B cell (primary cell): Measurements from ENCODE around the gene ASCL5. TPM values are rescaled to one million over a fixed set of nuclear protein-coding genes. Genes with fewer than 3 reads are reported as not detected.

Source experiments
- ATAC-seq: fragments of 200-7000 bp; cut with Tn5 transposase; one replicate; pipeline ENCODE4 v1.10.0; 2021; ENCODE audit warnings: low read depth, mild to moderate bottlenecking, moderate number of reproducible peaks, moderate library complexity
- CTCF ChIA-PET: fragments of 350-600 bp; sonication (Branson Sonifier 250); formaldehyde crosslinking; loops from one replicate; lab custom pipeline; 2021; ENCODE audit warnings: antibody characterized with exemption, inconsistent platforms; lab: Charles Lee
- POLR2A ChIA-PET: fragments of 350-600 bp; sonication (Branson Sonifier 250); formaldehyde crosslinking; loops from one replicate; lab custom pipeline; 2021; ENCODE audit warnings: antibody characterized with exemption; lab: Charles Lee
- DNase-seq: peaks from one replicate; pipeline ENCODE4 v3.0.0; 2013
- H2AFZ ChIP-seq: 2 replicates; pipeline ENCODE4 v1.6.1; 2012; ENCODE audit warnings: mild to moderate bottlenecking, low read depth, low read length; ENCODE audit not compliant: insufficient read depth, poor library complexity, severe bottlenecking
- H3K27ac ChIP-seq, 2 donors: 1 replicate in 1 of 2; 2 replicates in 1 of 2; pipeline ENCODE4 v1.5.1; 2012 to 2013; ENCODE audit warnings: low read length in 2 of 2, mild to moderate bottlenecking in 2 of 2, moderate library complexity in 1 of 2
- H3K27me3 ChIP-seq, 4 experiments: fragments of 200-600 bp in 1 of 4; sonication (generic) in 1 of 4; replicated peaks in 1 of 4; 1 replicate in 2 of 4; 2 replicates in 2 of 4; pipeline versions ENCODE4 v1.6.1 to v1.7.0; 2013 to 2016; ENCODE audit warnings: low read length in 3 of 4, mild to moderate bottlenecking in 2 of 4, mixed read lengths in 1 of 4, moderate library complexity in 1 of 4; ENCODE audit not compliant: insufficient read depth in 4 of 4, control insufficient read depth in 3 of 4; ENCODE audit errors: control extremely low read depth in 1 of 4
- H3K36me3 ChIP-seq, 2 experiments: replicated peaks in 1 of 2; 1 replicate in 1 of 2; 2 replicates in 1 of 2; pipeline versions ENCODE4 v1.6.1 to v1.7.1; 2013; ENCODE audit warnings: low read length in 1 of 2; ENCODE audit not compliant: insufficient read depth in 2 of 2, control insufficient read depth in 1 of 2; ENCODE audit errors: control extremely low read depth in 1 of 2, extremely low read depth in 1 of 2
- H3K4me1 ChIP-seq, 2 donors: fragments of 200-600 bp in 1 of 2; sonication (generic) in 1 of 2; 1 replicate in 1 of 2; 2 replicates in 1 of 2; pipeline versions ENCODE4 v1.5.1 to v1.6.1; 2013 to 2017; ENCODE audit warnings: low read length in 2 of 2; ENCODE audit not compliant: control insufficient read depth in 2 of 2, insufficient read depth in 2 of 2
- H3K4me2 ChIP-seq: replicated peaks from 2 replicates; pipeline ENCODE3; 2012; ENCODE audit warnings: mild to moderate bottlenecking, low read depth, low read length; ENCODE audit not compliant: poor library complexity, severe bottlenecking
- H3K4me3 ChIP-seq, 5 experiments: fragments of 200-600 bp in 1 of 5; sonication (generic) in 1 of 5; 1 replicate in 3 of 5; 2 replicates in 2 of 5; pipeline versions ENCODE4 v1.5.1 to v1.7.0; 2011 to 2016; ENCODE audit warnings: low read length in 4 of 5, mild to moderate bottlenecking in 4 of 5, low read depth in 2 of 5, control low read depth in 1 of 5, moderate library complexity in 1 of 5; ENCODE audit not compliant: insufficient read depth in 1 of 5; ENCODE audit errors: control extremely low read depth in 1 of 5, extremely low read depth in 1 of 5
- H3K79me2 ChIP-seq: fragments of 200-600 bp; sonication (generic); one replicate; pipeline ENCODE4 v1.6.0; 2016; ENCODE audit warnings: low read length; ENCODE audit not compliant: control insufficient read depth, insufficient read depth
- H3K9ac ChIP-seq: fragments of 200-600 bp; sonication (generic); 2 replicates; pipeline ENCODE4 v1.6.1; 2017; ENCODE audit warnings: mild to moderate bottlenecking, low read length, moderate library complexity
- H3K9me3 ChIP-seq, 3 donors: one replicate each; pipeline versions ENCODE4 v1.6.1 to v1.7.1; 2013; ENCODE audit warnings: low read length in 2 of 3; ENCODE audit not compliant: control insufficient read depth in 2 of 3, insufficient read depth in 1 of 3; ENCODE audit errors: control extremely low read depth in 1 of 3
- H4K20me1 ChIP-seq: 2 replicates; pipeline ENCODE4 v1.6.0; 2012; ENCODE audit warnings: mild to moderate bottlenecking, low read length; ENCODE audit not compliant: insufficient read depth, control insufficient read depth, poor library complexity, severe bottlenecking
- H3K27ac Mint-ChIP-seq: one replicate; pipeline ENCODE4 v1.8.0; 2021; ENCODE audit warnings: mixed read lengths
- H3K27me3 Mint-ChIP-seq: one replicate; pipeline ENCODE4 v1.8.0; 2021; ENCODE audit warnings: mixed read lengths
- H3K4me1 Mint-ChIP-seq: one replicate; pipeline ENCODE4 v1.8.0; 2021; ENCODE audit warnings: mixed read lengths
- H3K4me3 Mint-ChIP-seq: one replicate; pipeline ENCODE4 v1.8.0; 2021; ENCODE audit warnings: mixed read lengths
- H3K9me3 Mint-ChIP-seq: one replicate; pipeline ENCODE4 v1.8.0; 2022; ENCODE audit warnings: mixed read lengths; ENCODE audit not compliant: insufficient read depth
- EZH2 ChIP-seq: IDR thresholded peaks from 2 replicates; pipeline ENCODE4 v1.6.1; 2012; ENCODE audit warnings: borderline replicate concordance, low read depth, mild to moderate bottlenecking, moderate library complexity, low read length; ENCODE audit not compliant: insufficient read depth, poor library complexity, severe bottlenecking
- WGBS: methylation state at CpG from one replicate; pipeline ENCODE4 v1.1.5; 2013; ENCODE audit warnings: missing lambda C conversion rate; ENCODE audit not compliant: insufficient coverage; 5-methylcytosine and 5-hydroxymethylcytosine counted together
- intact Hi-C: fragments of 100-400 bp; cut with micrococcal nuclease; formaldehyde crosslinking; loops from one replicate; pipeline ENCODE4 v1.10.0; 2022
- polyA plus RNA-seq: library from polyadenylated mRNA; depleted of rRNA; stranded (reverse); fragments of >200 nt; gene quantifications from 2 replicates; pipeline ENCODE4 v1.2.3, GENCODE V29; 2012
- total RNA-seq, 2 donors: library from RNA; stranded (reverse); fragments of 120-200 nt in 1 of 2; gene quantifications; 1 replicate in 1 of 2; 2 replicates in 1 of 2; pipeline versions ENCODE4 v1.2.3 to v1.2.4, GENCODE V29; 2013 to 2022
- TF ChIP-seq, protein P1 (sequence below): fragments of 200-600 bp; IDR thresholded peaks from one replicate; pipeline ENCODE4 v1.8.0; 2022; ENCODE audit warnings: antibody characterized with exemption, mild to moderate bottlenecking

The ASCL5 gene
- total and polyA plus RNA-seq, 2 donors (not counting 1 experiment from before 2014, with no cell fraction given), result not detected

DNA sequence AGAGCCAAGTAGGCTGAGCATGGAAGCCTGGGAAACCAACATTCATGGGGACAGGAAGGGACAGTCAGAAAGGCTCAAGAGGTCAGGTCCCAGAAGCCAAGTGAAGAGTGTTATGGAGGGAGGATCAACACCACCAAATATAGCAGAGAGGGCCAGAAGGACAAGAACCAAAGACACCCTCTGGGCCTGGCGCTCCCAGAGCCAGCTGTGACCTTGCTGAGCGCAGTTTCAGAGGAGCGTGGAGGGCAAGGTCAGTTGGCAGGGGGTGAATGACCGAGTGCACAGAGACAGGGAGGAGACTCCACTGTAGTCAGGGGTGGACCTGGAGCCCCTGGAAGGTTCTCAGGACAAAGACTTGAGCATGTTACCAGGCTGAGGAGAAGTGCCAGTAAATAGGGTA is 4.4 kb upstream of the ASCL5 start:
- POLR2A ChIA-PET, result no interaction called here
- CTCF ChIA-PET, result no interaction called here
- DNase-seq (no peak), ATAC-seq (no peak)
- Mint-ChIP-seq H3K4me3 (no peak overlapping the region), H3K4me1 (no peaks in the 10 kb centered on the region), H3K27ac (no peak overlapping the region), H3K9me3 (peaks cover 3% of the 10 kb centered on the region), H3K27me3 (no peaks in the 10 kb centered on the region)
- Histone ChIP-seq H3K79me2 (no peaks in the 10 kb centered on the region), H3K27me3 (peaks cover 0 to 3% (median 0%) of the 10 kb centered on the region in 4 experiments), H3K4me3 (no peak overlapping the region), H3K27ac (no peak overlapping the region), H4K20me1 (no peaks in the 10 kb centered on the region), H3K36me3 (peaks cover 0 to 1% of the 10 kb centered on the region in 2 experiments), H3K4me2 (no peak overlapping the region), H3K4me1 (no peaks in the 10 kb centered on the region), H2AFZ (no peak overlapping the region), H3K9ac (no peak overlapping the region), H3K9me3 (no peaks in the 10 kb centered on the region)
- WGBS, result 86% methylated on average over 4 of the region's 4 CpGs
- intact Hi-C loops, result no loop called here
- no peak for TF ChIP-seq EZH2
- TF ChIP-seq, protein P1, sequence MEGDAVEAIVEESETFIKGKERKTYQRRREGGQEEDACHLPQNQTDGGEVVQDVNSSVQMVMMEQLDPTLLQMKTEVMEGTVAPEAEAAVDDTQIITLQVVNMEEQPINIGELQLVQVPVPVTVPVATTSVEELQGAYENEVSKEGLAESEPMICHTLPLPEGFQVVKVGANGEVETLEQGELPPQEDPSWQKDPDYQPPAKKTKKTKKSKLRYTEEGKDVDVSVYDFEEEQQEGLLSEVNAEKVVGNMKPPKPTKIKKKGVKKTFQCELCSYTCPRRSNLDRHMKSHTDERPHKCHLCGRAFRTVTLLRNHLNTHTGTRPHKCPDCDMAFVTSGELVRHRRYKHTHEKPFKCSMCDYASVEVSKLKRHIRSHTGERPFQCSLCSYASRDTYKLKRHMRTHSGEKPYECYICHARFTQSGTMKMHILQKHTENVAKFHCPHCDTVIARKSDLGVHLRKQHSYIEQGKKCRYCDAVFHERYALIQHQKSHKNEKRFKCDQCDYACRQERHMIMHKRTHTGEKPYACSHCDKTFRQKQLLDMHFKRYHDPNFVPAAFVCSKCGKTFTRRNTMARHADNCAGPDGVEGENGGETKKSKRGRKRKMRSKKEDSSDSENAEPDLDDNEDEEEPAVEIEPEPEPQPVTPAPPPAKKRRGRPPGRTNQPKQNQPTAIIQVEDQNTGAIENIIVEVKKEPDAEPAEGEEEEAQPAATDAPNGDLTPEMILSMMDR, result no peak

DNA sequence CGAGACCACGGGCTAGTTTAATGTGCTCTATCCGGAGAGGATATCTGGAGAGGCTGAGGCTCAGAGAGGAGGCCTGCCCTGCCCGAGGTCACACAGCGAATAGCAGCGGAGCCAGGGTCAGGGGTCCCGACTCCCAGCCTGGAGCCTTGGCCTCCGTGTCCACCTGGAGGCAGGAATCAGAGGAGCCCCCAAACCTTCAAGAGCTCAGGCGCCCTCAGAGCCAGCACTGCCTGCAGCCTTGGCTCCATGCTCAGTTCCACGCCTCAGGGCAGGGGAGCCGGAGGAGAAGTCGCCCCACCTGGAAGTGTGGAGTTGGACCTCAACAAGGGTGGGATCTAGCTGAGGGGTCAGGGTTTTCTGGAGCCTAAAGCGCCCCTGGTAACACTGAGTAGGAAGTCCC is 2.0 kb upstream of the ASCL5 start:
- CTCF ChIA-PET, result no interaction called here
- H3K27me3 Mint-ChIP-seq, result peaks cover 11% of the 10 kb centered on the region
- DNase-seq, result no peak
- H2AFZ ChIP-seq, result no peak overlapping the region
- H3K79me2 ChIP-seq, result no peaks in the 10 kb centered on the region
- POLR2A ChIA-PET, result no interaction called here
- no peaks in the 10 kb centered on the region for H4K20me1 ChIP-seq
- H3K9ac ChIP-seq, result no peak overlapping the region
- 96% methylated on average over 13 of the region's 13 CpGs for WGBS
- no peak overlapping the region for H3K27ac ChIP-seq
- H3K4me3 Mint-ChIP-seq, result no peak overlapping the region
- intact Hi-C loops, result no loop called here
- peaks cover 0 to 3% (median 0%) of the 10 kb centered on the region in 4 experiments for H3K27me3 ChIP-seq
- no peak overlapping the region for H3K4me3 ChIP-seq
- no peak overlapping the region for H3K27ac Mint-ChIP-seq
- no peak for ATAC-seq
- no peaks in the 10 kb centered on the region for H3K9me3 ChIP-seq
- no peaks in the 10 kb centered on the region for H3K4me1 Mint-ChIP-seq
- no peak for TF ChIP-seq EZH2
- TF ChIP-seq, protein P1, result no peak
- no peaks in the 10 kb centered on the region for H3K36me3 ChIP-seq
- H3K9me3 Mint-ChIP-seq, result peaks cover 3% of the 10 kb centered on the region
- H3K4me2 ChIP-seq, result no peak overlapping the region
- H3K4me1 ChIP-seq, result no peaks in the 10 kb centered on the region
